Inflammatory macrophage treated with lipopolysaccharide for 4 hours (primary cell): ENCODE results near the gene CLASP2.

Experiments used
- DNase-seq: peaks from one replicate; pipeline ENCODE4 v3.0.0-alpha.2; 2020

CLASP2 gene

DNA sequence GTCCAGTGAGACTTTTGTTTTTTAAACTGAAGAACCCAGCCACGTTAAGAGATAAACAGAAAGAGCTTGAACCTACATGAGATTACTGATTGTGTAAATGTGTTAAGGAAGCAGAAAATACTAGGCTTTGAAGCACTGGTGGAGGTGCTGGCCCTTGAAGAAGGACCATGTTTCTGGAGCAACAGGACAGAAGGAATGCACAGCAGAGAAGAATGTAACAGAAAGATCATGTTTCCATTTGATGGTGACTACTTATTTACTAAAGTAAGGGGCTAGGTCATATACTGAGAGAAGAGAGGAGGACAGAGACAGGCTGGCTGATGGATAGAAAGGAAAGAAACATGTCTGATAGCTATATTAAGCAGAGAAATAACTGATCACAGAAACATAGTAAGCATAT is 88.8 kb downstream of the CLASP2 start:
- DNase-seq = no peak

GRCh38 chr3:33624756-33625155 is 93.3 kb downstream of the CLASP2 start:
- no peak for DNase-seq

DNA sequence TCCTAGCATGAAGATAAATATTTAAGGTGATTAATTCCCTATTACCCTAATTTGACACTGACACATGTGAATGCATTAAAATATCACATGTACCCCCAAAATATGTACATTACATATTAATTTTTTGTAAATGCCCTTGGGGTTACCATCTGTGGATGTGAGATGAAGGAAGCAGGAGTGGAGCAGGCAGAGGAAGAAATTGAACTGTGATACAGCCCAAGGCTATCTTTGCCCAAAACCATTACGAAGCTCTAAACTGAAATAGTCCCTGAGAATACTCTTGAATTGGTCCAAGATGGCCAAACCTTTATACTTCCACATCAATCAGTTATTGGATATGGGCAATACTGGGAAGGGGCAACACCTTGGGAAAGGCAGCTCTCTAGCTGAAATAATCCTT is 105.0 kb downstream of the CLASP2 start:
- no peak for DNase-seq

- DNase-seq = no peak
Measured at GRCh38 chr3:33612607-33613006, 105.4 kb downstream of the CLASP2 start.

DNA sequence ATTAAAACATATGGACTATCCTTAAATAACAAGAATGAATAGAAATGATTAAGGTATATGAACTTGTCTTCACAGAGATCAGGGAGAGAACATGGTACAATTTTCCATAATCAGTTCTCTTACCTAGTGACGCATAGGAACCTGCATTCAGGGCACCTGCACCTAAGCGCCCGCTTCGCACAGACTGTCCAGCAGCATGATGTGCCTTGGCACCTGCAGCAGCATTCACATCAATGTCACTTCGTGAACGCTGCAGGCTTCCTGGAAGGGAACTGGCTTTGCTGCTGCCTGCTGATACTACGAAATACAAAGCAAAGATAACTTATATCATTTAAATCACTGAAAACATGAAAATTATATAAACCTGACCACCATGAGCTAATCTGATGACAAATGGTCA is 115.2 kb downstream of the CLASP2 start:
- DNase-seq = no peak

DNA sequence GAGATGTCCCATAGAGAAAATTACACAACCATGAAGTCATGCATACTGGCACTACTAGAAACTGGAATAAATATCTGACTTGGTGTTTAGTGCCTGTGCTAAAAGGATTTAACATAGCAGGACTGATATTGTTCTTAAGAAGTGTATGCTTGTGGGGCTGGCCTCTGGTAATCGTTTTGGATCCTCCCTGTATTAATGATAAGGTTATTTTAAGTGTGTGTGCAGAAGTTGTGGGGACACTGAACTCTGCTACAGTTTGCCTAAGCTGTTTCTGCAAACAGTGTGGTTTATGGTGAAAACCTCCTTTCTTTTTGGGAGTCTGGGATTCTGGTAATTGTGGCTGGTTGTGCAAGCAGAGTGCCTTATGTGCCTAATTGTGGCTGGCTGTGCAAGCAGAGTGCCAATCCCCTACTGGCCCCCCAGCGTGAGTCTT is 120.8 kb downstream of the CLASP2 start:
- DNase-seq = no peak

DNA sequence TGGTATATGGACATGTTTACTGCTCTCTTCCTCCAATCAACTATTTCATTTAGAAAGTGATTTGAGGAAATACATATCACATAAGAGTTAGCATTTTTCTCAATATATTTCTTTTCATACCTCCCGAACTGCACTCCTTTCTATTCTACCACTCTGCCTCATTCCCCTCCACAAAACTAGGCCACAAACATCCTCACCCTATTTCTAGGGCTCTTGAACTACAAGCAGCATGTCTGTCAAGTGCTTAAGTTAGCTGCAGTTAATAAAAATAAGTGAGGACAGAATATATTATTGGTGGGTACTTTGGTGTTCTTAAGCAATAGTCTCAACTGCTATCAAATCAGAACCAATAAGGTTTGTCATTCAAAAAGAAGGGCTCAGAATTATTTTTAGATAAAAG is 125.1 kb downstream of the CLASP2 start:
- DNase-seq = no peak

DNA sequence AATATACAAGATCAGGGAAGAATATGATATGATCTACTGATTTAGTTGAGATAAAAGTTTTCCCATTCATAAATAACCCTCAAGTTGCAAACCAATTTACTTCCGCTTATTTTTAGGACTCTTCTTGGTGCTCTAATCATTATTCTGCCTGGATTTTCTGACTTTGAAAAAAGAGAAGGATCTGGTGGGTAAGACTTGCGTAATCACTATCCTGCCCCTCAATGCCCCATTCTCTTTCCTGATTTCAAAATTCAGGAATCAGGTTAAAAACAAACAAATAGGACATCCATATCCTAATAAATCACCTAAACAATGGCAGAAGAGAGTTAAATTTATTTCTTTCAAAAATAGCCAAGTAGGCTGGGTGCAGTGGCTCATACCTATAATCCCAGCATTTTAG is 127.5 kb downstream of the CLASP2 start:
- DNase-seq = no peak

DNA sequence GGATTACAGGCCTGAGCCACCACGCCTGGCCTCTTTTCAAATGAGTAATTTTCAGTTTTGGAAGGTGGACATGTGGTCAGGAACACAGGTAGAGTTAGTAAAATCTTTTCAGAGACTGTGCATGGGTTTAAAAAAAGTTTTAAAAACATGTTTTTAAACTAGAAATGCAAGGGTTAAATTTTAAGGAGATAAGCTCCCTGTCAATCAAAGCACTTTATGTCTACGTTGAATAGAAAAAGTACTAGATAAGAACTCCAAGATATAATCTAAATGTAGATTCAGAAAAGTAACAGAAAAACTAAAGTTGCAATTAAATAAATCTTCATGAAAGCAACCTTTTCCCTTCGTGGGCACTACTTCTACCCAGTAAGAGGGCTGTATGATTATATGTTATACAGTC is 131.7 kb downstream of the CLASP2 start:
- DNase-seq = no peak

GRCh38 chr3:33582234-33582633 is 135.8 kb downstream of the CLASP2 start:
- DNase-seq = no peak

DNA sequence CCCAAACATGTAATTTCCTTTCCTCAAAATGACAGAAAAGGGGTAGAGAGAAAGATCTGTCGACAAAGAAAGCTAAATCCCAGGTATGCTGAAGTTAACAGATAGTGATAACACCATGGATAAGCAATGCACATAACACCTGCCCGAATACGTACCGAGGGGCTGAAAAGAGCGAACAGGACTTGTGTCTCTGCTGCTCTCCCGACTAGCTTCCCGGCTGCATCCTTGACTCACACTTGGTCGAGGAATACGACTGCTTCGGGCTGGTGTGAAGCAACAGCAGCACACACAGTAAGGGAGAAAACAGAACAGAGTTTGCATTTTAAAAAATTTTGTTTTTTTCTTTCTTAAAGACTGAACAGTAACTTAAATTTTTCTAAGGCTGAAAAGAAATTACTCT is 136.4 kb downstream of the CLASP2 start:
- DNase-seq = no peak

DNA sequence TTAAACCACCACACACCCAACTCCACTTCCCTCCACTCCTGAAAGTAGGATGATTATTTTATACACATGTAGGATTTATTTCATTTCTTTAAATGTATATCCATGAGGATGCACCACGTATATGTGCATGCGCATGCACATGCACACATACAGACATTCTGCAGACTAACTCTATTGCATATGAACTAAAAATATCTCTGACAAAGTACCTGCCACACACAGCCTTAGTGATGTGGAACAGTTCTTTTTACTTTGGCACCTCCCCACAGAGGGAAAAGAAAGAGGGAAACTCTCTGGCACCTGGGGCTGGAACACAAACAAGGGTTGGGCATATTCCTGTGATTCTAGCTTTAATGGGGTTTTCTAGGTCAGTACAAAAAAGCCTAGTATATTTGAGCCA is 138.2 kb downstream of the CLASP2 start:
- DNase-seq = no peak

GRCh38 chr3:33579178-33579510 is 138.9 kb downstream of the CLASP2 start:
- no peak for DNase-seq

DNA sequence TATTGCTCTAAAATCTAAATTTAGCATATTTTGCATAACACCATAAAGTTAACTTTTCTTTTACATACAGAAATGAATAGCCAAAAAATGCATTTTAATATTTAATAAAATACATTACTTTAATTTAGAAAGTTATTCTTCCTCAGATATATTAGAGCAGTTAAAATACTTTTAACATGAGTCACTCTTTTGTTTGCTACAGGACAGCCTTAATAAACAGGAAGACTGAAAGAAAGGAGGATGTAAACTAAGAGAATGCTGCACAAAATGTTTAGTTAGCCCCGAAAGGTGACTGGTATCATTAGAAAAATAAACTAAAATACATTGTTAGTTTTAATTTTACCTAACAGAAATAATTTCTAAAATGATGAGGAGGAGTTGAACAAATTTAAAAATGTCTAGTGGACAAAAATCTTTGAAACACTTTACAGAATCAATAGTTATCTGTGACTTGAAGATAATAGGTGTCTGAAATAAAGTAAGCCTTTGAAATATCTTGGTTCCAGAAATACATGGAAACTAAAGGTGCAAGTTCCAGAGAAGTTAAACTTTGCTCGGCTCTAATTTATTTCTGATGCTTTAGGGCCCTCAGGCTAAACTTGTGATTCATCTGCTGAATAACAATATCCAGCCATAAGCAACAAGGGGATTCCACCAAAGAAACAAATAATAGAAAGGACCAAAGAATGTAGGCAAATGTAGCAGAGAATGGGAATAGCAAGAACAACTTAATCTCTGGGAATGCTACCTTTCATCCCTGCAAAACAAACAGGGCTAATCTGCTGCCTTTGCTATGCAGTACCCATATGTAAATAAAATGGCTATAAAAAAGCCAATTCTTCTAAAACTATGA is 139.5 kb downstream of the CLASP2 start:
- no peak for DNase-seq

- DNase-seq = no peak
Measured at GRCh38 chr3:33577588-33577987, 140.5 kb downstream of the CLASP2 start.

DNA sequence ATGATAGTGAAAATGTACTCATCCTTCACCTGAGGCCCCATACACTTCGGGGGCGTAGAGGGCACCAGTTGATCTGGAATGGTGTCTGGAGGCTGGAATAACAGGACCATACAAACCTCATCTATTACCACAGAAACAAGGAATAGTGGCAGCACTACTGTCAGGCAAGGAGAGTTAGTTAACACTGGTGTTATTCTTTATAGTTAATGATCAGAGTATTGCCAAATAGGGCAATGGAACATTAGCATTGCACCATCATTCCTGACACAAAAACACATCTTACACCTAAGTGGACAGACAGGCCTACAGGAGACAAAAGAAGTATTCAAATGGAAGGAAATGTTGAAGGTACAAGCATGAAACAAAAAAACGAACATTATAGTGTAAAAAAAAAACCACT is 140.9 kb downstream of the CLASP2 start:
- no peak for DNase-seq

- DNase-seq = peak; percentile 89
Measured at GRCh38 chr3:33575311-33575710, 142.7 kb downstream of the CLASP2 start.

- no peak for DNase-seq
Measured at GRCh38 chr3:33557829-33558228, 160.2 kb downstream of the CLASP2 start.

- DNase-seq = no peak
Measured at GRCh38 chr3:33557279-33557678, 160.8 kb downstream of the CLASP2 start.

DNA sequence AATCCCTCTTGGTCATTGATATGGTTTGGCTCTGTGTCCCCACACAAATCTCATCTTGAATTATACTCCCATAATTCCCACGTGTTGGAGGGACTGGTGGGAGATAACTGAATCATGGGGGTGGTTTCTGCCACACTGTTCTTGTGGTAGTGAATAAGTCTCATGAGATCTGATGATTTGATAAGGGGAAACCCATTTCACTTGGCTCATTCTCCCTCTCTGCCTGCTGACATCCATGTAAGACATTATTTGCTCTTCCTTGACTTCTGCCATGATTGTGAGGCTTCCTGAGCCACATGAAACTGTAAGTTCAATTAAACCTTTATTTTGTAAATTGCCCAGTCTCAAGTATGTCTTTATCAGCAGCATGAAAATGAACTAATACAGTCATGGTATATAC is 171.0 kb downstream of the CLASP2 start:
- DNase-seq = peak; percentile 8

- DNase-seq = no peak
Measured at GRCh38 chr3:33544126-33544525, 173.9 kb downstream of the CLASP2 start.

GRCh38 chr3:33543601-33544000 is 174.5 kb downstream of the CLASP2 start:
- DNase-seq = no peak

- no peak for DNase-seq
Measured at GRCh38 chr3:33541918-33542317, 176.1 kb downstream of the CLASP2 start.

DNA sequence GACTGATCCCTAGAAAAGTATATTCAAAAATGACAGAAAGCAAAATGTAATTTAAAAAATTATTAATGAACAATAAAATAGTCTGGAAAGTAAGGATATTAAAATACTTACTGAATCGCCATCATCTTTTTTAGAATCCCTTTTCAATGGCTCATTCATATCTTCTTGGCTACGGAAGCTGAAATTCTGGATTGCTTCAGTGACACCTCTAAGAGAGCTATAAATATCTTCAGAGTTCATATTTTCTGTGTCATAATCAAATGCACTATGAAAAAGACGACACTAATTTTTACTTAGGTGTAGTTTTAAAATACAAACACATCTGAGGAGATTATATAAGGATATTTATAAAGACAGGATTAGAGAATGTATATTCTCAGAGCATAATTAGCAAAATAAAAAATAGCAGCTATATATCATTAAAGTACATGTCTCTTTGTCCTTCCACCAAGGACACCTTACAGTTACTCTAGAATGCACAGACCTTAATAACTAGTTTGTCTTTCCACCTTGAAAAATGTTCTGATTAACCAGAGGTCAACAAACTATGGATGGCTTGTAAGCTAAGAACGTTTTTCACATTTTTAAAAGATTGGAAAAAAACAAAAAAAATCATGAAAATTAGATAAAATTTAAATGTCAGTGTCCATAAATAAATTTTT is 179.2 kb downstream of the CLASP2 start:
- no peak for DNase-seq

DNA sequence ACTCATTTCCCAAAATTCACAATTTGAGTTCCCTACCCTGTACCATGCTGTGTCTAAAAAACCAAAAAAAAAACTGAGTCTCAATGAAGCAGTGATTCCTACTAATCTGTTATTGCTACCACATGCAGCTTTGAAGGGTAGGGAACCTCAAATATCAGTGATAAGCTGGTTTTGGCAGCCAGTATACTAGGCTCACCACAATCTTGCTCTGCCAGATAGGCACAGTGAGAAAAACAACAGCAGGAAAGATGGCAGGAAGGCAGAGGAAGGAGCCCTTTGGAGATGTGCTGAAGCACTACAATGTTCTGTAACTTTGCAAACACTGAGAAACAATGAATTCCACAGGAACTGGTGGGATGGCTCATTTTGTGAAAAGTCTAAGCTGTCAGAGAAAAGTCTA is 180.9 kb downstream of the CLASP2 start:
- DNase-seq = no peak
